Stimulated activated CD8-positive, alpha-beta memory T cell treated with anti-CD3 and anti-CD28 coated beads, Interleukin-7, amount 100 ng/mL, for 4 hours (primary cell): ENCODE data around the gene SLC24A3.

Experiments
- DNase-seq, 2 donors: peaks; one replicate each; pipeline ENCODE4 v3.0.0-alpha.2; 2020; ENCODE audit warnings: low read depth in 2 of 2

Gene SLC24A3

GRCh38 chr20:19271879-19272651 is 59.6 kb downstream of the SLC24A3 start:
- DNase-seq, result no peak

GRCh38 chr20:19272976-19273654 is 60.7 kb downstream of the SLC24A3 start:
- no peak for DNase-seq

- DNase-seq, result no peak
Observed at GRCh38 chr20:19274001-19274400, 61.6 kb downstream of the SLC24A3 start.

GRCh38 chr20:19274412-19275015 is 62.1 kb downstream of the SLC24A3 start:
- no peak for DNase-seq

- no peak for DNase-seq
Observed at GRCh38 chr20:19275038-19275629, 62.7 kb downstream of the SLC24A3 start.

- DNase-seq, result no peak
Observed at GRCh38 chr20:19275630-19276071, 63.2 kb downstream of the SLC24A3 start.

GRCh38 chr20:19277381-19277780 is 64.9 kb downstream of the SLC24A3 start:
- DNase-seq, result no peak

- DNase-seq, result no peak
Observed at GRCh38 chr20:19283490-19284025, 71.1 kb downstream of the SLC24A3 start.

GRCh38 chr20:19284400-19285178 is 72.1 kb downstream of the SLC24A3 start:
- DNase-seq, result no peak

- no peak for DNase-seq
Observed at GRCh38 chr20:19285436-19285835, 73.0 kb downstream of the SLC24A3 start.

- no peak for DNase-seq
Observed at GRCh38 chr20:19288061-19288460, 75.6 kb downstream of the SLC24A3 start.

- DNase-seq, result no peak
Observed at GRCh38 chr20:19288636-19289035, 76.2 kb downstream of the SLC24A3 start.

GRCh38 chr20:19289451-19289850 is 77.0 kb downstream of the SLC24A3 start:
- no peak for DNase-seq

- DNase-seq, result no peak
Observed at GRCh38 chr20:19291024-19291817, 78.8 kb downstream of the SLC24A3 start.

- no peak for DNase-seq
Observed at GRCh38 chr20:19291818-19292132, 79.3 kb downstream of the SLC24A3 start.

GRCh38 chr20:19292254-19292653 is 79.8 kb downstream of the SLC24A3 start:
- DNase-seq, result no peak

- no peak for DNase-seq
Observed at GRCh38 chr20:19295076-19295475, 82.6 kb downstream of the SLC24A3 start.

- DNase-seq, result no peak
Observed at GRCh38 chr20:19298652-19299051, 86.2 kb downstream of the SLC24A3 start.

- no peak for DNase-seq
Observed at GRCh38 chr20:19300395-19300794, 88.0 kb downstream of the SLC24A3 start.

- no peak for DNase-seq
Observed at GRCh38 chr20:19301142-19301541, 88.7 kb downstream of the SLC24A3 start.

GRCh38 chr20:19301843-19302242 is 89.4 kb downstream of the SLC24A3 start:
- no peak for DNase-seq
